COLO668 (cell line): ENCODE data around the gene TNPO3.

Experiments
- DNase-seq: peaks from one replicate; lab custom pipeline; 2025; ENCODE audit not compliant: unreplicated experiment; lab: John Stamatoyannopoulos, UW

The TNPO3 gene

DNA sequence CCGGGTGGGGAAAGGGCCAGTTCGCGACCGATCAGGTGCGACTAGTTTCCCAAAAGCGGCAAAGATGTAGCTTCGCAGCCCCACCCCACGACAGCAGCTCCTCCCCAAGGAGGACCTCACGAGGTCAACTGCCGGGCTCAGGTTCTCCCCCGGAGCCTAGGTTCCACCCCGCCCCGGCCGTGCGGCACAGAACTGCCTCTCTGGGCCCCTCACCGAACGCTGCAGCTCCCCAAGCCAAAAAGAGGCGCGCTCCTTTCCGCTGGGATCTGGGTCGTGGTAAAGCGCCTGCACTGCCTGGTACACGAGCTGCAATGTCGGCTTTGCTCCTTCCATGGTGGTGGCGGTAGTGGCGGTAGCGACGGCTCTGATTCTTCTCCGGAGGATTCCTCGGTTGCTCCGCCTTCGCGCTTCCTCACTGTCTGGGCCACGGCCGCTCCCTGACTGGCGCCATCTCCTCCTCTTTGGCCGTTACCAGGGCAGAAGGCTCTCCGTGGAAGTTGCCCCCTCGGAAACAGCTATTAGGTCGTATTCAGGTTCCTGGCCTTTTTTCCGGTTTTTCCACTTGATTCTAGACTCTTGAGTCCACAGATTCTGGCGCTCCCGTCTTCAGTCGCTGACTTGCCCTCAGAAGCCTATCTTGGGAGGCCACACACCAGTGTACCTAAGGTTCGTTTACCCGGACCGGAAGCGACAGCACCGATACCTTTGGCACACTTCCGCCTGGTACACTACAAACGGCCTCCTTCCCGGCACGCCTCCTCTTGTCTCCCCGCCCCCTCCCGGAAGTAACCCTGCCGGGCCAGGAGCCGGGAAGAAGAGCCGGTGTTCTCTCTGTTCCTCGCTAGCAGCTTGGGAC is at the start of gene TNPO3:
TSS of gene TNPO3 (minus strand) at position 674 of the 856 bp plus-strand sequence. CDS start at position 333, 341 bp downstream.
- peak; percentile 92 for DNase-seq

DNA sequence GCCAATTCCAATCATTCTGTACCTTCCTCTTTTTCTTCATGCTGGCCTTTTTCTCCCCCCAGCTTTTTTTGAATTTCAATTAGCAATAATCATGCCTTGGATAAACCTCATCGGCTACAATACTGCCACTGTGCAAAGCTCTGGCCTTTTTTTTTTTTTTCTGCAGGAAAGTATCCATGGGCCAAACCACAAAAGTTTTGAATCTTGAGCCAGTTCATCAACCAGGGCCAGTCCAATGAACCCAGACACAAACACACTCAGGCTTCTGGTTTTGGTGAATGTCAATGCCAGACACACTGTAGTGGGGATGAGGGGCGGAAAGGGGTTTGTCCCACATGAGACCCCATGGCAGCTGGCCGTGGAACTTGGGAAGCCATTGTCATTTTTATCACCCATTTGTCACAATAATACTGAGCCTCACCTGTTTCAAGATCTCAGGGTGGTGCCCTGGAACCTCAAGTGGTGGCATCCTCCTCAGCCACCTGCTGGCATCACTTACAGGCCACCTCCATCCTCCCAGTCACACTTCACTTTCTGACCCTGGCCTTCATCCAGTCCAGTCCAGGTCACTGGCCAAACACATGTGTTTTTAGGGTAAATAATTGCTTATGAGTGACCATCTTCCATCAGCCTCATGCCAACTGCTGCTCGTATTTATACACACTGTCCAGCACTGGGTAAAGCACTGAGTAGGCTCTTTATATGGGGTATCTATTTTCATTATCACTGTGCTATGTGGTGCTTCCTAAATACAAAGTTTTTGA is 48.8 kb upstream of the TNPO3 start:
- DNase-seq: no peak

DNA sequence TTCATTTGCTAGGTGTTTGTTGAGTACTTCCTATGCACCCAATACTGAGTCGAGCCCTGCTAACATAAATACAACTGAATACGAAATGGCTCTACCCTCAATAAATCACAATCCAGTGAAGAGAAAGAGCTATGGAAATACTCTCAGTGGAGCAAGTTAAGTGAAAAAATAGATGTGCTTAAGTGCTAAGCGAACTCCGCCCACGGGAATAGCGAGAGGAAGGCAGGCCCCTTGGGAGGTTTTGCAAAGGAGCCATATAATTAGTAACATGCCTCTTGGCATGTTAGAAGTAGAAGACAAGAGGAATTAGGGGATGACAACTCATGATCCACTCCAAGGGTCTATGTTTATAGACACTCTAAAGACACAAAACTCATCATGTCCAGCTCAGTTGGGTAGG is 46.8 kb upstream of the TNPO3 start:
- no peak for DNase-seq

DNA sequence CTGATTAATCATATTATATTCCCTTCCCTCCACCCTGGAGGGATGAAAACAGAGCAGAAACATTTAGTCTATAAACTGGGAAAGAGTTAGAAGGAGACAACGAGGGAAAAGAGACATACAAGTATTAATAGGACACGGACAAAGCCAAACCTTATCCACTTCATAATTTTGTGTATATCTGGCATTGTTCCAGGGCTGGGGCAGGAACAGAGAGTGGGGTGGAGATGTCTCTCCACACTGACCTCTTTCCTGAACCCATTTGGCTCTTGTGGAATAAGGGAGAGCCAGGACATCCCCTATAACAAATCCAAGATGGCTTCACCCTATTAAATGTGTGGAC is 45.9 kb upstream of the TNPO3 start:
- DNase-seq: no peak

DNA sequence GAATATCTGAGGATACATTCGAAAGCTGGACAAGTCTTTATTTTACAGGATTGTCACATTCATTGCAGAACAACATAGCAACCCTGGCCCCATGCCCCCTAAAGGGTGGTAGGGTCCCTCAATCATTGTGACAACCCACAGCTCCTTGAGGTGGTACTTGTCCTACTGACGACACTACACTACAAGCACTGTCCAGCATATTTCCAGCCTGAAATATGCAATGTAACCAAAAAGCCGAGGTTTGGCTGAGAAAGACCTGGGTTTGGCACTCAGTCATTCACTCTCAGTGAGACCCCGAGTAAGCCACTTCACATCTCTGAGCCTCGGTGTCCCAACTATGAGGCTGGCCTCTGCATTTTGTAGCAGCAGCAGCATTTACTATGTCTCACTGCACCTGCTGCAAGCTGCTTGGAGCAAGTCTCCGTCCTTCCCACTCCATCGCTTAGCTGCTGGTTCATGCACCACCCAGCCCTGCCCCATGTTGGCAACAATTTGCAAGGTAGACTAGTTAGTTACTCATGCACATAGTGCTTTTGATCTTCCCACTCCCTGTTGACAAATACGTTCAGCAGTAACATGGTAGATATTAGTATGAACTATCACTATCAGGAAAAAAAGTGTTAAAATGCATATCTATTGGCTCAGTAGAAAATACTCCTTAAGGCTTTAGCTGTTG is 43.6 kb upstream of the TNPO3 start:
- DNase-seq: no peak

DNA sequence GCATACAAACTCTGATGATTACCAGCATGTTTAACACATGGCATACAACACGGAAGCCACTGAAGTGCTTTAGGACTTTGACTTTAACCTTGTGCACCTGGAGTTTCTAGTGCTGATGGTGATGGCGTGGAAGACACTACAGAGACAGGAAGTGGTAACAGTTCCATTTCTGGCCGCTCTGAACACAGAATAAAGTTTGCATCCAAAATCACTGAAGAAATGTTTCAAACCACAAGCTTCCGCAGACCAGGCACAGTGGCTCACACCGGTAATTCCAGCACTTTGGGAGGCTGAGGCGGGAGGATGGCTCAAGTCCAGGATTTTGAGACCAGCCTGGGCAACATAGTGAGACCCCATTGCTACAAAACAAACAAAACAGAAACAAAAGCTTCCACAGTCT is 40.3 kb upstream of the TNPO3 start:
- DNase-seq: no peak

DNA sequence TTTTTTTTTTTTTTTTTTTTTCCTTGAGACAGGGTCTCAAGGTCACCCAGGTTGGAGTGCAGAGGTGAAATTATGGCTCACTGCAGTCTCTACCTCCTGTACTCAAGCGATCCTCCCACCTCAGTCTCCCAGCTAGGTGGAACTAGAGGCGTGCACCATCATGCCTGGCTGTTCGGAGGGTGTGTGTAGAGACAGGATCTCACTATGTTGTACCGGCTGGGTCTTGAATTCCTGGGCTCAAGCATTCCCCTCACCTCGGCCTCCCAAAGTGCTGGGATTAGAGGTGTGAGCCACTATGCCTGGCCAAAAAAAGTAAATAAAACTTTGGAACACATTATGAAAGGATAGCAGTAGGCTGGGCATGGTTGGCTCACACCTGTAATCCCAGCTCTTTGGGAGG is 39.6 kb upstream of the TNPO3 start:
- DNase-seq: no peak

DNA sequence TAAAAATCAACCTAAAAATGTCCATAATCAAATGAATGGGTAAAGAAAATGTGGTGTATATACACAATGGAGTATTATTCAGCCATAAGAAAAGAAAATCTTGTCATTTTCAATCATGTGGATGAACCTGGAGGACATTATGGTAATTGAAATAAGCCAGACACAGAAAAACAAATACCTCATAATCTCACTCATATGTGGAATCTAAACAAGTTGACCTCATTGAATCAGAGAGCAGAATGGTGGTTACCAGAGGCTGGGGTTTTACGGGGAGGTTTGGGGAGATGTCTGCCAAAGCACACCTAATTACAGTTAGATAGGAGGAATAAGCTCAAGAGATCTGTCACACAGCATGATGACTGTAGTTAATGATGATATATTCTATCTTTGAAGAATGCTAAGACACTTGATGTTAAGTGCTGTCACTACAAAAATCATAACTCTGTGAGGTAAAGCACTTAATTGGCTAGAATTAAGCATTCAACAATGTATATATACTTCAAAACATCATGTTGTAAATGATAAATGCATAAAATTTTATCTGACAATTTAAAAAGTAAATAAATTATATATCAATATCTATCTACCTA is 39.1 kb upstream of the TNPO3 start:
- no peak for DNase-seq

DNA sequence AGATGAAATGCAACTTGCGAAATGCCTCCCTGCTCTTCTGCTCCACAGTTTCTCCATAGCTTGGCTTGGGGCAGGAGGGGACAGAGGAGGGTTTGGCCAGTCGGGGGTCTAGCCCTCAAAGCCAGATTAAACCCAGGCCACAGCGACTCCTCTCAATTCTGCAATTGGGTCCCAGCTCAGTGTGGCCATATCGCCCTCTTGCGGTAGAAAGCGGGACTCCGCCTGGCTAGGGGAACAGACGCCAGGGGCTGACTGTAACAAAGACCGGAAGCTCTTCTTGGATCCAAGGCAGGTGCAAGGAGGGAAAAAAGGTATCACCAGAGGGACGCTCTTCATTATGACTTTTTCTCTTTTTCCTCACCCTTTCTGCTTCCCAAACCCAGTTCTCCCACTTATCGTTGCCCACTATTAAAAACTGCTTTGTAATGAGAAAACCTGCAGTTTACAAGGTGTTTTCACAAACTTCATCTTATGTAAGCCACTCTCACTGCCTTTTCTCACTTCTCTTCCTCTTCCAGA is 36.6 kb upstream of the TNPO3 start:
- DNase-seq: peak; percentile 77

DNA sequence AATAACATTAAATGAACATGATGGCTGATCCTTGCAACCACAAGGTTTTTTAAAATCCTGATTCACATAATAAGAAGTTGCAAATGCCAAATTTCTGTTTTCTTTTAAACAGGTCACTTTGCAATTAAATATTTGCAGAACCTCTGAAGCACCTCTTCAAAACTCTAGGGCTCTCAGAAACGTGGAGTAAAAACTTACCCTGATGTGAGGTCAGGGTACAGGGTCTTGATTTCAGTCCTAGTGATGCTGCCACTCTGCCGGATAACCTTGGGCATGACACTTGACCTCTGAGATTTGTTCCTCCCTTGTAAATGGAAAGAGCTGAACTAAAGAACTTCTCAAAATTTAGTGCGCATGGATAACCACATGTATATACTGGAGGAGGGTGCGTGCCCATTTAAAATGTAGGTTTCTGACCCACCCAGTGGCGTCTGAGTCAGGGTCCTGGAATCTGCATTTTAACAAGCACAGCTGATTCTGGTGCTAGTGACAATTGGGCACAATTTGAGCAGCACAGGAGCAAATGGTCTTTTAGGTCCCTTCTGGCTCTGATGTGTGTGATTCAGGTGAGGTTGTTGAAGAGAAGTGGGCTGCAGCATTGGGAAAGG is 35.5 kb upstream of the TNPO3 start:
- no peak for DNase-seq

DNA sequence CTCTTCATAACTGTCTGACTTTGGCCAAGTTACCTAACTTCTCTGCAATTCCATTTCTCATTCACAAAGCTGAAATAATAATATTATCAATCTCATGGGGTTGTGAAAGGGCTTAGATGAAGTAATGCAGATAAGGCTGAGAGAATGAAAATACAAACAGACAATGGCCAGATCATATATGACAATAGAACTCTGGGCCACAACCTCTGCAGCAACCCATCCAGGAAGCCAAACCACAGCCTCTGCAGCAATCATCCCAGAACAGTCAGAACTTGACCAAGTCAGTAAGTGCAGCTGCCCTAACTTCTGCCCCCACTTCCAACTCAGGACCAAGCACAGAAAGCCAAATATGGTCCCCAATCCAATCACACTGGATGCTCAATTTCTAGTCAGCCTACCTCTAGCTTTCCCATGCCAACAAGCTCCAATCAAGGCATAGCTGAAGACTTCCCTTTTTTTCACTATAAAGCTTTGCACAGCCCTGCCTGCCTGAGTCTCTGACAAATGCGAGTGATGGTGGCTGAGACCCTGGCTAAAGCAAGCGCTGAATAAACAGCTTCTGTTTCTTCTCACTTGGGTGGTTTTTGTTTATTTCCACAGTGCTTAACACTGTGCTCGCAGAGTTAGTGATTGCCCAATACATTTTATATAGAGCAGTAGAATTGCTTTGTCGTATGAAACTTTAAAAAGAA is 34.8 kb upstream of the TNPO3 start:
- no peak for DNase-seq

DNA sequence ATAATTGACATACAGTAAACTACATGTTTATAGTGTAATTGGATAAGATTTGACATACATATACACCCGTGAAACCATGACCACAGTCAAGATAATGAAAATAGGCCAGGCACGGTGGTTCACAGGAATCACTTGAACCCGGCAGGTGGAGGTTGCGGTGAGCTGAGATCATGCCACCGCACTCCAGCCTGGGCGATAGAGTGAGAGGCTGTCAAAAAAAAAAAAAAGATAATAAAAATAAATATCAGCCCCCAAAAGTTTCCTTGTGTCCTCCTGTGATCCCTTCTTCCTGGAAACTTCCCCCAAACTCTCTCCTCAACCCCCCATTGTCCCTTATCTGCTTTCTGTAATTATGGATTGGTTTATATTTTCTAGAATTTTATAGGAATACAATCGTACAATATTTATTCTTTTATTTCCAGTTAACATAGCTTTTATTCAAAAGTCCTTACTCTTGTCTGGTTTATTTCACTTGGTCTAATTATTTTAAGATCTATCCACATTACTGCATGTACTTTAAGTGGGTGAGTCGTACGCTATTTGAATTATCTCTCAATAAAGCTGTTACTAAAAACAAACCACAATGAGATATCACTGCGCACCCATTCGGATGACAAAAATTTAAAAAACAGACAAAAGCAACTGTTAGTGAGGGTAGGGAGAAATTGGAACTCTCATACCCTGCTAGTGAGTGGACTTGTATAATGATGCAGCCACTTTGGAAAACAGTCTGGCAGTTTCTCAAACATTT is 30.1 kb upstream of the TNPO3 start:
- DNase-seq: no peak

DNA sequence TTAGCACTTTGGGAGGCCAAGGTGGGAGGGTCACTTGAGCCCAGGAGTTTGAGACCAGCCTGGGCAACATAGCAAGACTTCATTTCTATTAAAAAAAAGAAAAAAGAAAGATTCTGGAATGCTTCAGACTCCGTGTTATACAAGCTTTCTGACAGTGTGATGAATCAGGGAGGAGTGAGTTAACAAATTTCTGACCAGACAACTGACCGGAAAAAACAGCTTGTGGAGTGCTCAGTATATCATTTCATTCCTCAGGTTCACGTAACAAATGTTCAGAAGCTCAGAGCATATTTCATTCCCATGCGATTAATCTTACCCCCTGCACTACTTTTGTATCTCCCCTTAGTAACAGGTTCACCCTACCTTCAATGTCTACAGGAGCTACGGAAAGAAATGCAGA is 28.6 kb upstream of the TNPO3 start:
- DNase-seq: no peak

DNA sequence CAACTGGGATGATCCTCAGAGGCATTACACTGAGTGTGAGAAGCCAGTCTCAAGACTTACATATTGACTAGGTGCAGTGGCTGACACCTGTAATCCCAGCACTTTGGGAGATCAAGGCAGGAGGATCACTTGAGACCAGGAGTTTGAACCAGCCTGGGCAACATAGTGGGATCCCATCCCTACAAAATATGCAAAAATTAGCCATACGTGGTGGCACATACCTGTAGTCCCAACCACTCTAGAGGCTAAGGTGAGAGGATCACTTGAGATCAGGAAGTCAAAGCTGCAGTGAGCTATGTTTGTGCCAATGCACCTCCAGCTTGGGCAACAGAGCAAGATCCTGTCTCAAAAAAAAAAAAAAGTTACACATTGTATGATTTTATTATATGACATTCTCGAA is 23.5 kb upstream of the TNPO3 start:
- DNase-seq: no peak

DNA sequence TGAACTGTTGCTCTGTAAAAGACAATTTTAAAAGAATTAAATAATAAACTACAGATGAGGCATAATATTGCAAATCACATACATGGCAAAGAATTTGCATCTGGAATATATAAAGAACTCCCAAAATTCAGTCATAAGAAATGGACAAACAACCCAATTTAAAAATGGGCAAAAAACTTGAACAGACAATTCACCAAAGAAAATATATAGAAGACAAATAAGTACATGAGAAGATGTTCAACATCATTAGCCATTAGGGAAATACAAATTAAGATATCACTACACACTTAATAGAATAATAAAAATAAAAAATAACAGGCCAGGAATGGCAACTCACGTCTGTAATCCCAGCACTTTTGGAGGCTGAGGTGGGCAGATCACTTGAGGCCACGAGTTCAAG is 22.0 kb upstream of the TNPO3 start:
- no peak for DNase-seq

DNA sequence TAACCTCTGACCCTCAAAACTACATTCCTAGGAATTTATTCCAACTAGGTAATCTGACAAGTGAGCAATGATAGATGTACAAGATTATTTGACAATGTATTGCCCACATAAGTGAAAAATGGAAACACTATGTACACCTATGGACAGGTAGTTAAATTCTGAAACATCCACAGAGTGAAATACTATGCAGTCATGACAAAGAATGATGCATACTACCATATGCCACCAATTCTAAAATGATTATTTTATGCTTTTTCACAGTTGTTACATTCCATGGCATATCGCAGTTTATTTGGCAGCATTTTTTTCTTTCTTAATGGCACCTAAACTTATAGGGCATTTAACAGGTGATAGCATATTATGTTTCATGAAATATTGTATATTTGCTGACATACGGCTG is 20.1 kb upstream of the TNPO3 start:
- no peak for DNase-seq

DNA sequence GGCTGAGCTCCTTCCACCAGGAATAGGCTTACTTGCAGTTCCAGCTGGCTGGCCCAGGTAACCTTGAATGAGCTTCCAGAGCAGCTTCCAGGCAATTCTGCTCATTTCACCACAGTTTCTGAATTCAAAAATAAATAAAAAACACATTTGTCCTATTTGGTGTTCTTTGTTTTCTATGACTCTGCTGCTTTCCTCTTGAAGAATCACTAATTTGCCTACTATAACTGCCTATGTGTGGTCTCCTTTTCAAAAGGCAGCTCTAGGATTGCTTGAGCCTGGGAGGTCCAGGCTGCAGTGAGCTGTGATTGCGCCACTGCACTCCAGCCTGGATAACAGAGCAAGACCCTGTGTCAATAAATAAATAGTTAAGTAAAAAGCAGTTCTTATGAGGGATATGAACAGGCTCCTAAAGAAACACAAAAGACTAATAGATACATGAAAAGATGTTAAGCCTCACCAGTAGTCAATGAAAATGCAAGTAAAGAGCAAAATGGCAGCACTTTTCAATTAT is 19.5 kb upstream of the TNPO3 start:
- no peak for DNase-seq

DNA sequence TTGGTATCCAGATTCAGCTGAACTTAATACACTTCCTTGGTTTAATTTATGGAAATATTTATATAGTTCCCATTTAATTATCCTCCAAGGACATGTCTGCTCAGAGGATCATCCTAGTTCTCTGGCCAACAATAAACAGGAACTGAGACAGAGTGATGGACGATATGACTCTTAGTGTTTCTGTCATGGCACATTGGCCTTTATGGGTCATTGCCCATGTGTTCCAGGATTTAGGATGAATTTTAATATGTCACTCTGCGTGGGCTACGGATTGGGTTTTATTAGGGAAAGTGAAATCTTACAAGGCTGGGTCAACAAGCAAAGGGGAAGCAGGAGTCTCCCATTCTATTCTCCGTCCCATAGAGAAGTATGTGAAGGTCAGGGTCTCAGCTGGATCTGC is 18.8 kb upstream of the TNPO3 start:
- DNase-seq: no peak

DNA sequence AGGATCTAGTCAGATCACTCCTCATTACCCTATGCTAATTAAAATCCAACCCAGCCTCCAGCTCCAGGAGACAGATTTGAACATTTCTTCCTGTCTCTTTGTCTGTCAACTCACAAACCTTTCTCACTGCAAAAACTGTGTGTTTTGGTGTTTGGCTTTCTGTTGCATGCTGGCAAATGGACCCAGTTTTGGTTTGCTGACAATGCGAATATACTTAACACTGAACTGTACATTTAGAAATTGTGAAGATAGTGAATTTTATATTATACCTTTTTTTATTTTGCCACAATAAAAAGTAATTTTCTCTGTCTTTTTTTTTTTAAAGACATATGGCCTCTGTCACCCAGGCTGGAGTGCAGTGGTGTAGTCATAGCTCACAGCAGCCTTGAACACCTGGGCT is 18.3 kb upstream of the TNPO3 start:
- DNase-seq: no peak
